Fibroblast of peridontal ligament (primary cell): ENCODE data around the gene FUOM.
A peak's percentile ranks its signal among the peaks of the same experiment; 100 is the strongest.
"Not testable (repeated sequence)": the region's sequence is repeated elsewhere in the genome, so short reads cannot be mapped to it uniquely, and the experiment has no call there.

ENCODE experiments used
- DNase-seq: peaks from one replicate; pipeline ENCODE4 v3.0.0-alpha.2; 2010; ENCODE audit errors: extremely low read depth

Gene FUOM

DNA sequence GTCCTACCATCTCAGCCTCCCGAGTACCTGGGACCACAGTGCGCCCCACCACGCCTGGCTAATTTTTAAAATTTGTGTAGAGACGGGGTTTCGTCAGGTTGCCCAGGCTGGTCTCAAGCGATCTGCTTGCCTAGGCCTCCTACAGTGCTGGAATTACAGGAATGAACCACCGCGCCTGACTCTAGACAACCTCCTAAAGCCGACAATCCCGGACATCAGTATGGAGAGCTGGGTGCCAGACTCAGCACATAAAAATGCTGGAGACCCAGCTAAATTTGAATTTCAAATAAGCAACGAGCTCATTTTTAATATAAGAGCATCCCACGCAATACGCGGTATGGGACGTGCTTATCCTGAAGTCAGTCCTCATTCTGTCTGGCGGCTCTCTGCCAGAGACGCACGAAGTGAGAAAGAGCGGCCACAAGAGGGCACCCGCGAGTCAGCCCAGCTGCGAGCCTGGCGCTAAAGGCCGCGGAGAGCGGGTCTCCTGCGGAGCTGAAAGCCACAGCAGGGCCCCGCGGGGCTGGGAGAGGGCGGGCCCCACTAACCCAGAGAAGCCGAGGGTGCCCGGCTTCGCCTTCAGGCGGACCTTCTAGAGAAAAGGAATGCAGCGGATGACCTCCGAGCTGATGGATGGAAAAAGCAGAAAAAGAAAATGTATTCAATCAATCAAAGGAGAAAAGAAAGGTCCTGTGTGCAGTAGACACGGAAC, 28.2 kb downstream of the FUOM start:
- peak; percentile 80 for DNase-seq

DNA sequence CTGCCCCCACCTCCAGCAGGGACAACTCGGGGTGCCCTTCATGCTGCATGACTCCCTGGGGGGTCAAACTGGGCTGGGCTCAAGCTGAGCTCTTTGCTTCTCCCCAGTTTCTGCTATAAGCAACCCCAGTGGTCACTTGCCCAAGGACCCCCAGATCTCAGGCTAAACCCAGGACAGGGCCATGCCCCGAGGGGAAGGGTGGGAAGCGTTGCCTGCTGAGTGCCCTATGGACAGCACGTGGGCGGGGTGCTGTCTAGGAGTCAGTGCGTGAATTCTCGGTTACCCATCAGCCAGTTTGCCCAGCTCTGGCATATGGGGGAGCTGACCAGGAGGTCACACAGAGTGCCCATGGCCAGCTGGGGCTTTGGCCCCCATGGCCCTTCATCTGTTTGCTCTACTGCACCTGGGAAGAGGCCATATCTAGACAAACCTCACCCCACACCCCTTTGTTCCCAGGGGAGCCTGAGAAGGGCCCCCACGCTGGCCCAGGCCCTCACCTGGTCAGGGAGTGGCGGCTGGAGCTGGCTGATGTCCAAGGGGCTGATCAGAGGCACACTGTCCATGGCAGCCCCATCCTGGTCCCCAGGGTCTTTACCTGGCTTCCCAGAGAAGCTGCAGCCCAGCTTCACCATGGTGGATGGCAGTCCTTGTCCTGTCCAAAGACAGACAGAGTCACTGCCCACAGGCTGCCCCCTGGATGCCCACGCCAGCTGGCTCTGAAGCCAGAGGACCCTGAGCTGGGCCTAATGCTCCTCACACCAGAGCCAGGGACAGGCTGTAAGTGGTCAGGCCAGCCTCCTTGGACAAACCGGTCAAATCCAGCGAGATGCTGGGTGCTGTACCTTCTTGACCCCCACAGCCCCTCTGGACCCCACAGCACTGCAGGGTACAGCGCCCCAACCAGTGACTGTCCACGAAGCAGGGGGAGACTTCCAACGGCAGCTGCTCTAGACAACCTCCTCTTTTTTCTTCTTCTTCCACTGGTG, 29.2 kb downstream of the FUOM start:
- no peak for DNase-seq

DNA sequence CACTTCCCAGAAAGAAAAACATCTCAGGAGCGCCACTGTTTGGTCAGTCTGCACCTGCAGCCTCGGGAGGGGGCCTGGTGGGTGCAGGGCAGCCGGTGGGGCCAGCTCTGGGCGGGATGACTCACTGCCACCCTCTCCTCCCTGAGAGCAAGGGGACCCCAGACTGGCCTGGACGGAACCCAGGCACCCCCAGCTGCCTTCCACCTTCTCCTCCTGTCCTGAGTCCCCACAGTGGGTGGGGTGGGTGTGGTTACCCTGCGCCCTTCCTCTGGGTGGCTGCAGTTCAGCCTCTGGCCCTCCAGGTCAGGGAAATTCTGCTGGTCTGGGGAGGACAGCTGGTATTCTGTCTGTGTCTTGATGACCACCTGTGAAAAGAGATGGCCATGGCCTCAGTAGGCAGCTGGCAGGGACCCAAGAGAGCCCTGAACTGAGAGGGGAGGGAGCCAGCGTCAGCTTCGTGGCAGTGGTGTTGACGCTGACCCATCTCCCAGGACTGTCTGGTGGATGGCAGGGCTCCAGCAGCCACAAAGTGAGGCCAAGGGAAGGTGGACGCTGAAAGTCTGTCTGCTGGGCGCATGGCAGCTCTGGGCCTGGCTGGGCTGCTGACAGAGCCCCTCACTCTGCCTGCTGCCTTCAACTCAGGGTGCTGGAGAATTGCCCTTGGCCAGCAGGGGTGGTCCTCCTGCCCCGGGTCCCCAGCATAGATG, 30.0 kb downstream of the FUOM start:
- DNase-seq: no peak

DNA sequence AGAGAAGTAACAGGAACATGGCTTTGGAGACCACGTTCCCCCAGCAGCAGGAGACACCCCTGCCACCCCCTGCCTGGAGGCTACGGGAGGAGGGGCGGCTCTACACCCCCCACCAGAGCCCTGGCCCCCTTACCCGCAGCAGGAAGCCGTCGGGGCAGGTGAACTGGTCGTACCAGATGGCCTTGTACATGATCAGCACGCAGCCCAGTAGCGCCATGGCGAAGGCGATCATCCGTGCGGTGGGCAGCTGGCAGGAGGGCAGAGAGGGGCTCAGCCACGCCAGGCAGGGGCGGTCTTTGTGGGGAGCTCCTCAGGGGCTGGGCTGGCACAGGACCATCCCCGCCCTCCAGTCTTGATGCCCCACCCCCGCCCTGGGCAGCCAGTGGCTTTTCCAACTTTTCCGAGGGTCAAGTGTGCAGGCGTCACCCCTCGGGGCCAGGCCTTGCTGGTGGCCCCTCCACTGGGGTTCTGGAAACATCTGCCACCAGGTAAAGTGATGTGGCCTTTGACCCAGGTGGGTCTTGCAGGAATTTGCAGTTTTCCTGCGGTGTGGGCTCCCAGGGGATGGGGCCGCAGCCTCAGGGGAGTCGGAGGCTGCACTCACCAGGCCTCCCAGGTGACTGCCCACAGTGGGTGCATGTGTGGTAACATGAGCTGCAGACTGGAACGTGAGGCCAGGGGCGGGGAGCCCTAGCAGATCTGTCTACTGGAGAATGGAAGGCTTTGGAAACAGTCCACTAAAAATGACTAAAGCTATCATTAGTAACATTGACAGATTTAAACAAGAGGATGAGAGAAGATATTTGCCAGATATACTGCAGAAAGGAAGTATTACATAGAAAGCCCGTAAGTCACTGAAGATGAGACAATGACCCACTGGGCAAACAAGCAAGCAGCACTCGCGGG, 30.8 kb downstream of the FUOM start:
- DNase-seq: no peak

DNA sequence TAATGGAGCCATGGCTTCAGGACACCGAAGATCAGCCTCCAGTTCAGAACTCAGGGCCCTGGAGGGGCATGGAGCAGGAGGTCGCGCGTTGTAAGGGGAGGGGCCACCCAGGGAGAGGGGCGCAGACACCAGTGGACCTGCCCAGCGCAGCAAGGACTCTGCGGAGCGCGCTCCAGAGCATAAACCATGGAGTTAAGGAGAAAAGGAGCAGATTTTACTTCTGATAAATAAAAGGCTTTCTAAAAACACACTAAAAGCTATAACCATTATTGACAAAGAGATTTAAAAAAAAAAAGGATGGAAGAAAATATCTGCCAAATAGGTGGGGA, 31.6 kb downstream of the FUOM start:
- no peak for DNase-seq

DNA sequence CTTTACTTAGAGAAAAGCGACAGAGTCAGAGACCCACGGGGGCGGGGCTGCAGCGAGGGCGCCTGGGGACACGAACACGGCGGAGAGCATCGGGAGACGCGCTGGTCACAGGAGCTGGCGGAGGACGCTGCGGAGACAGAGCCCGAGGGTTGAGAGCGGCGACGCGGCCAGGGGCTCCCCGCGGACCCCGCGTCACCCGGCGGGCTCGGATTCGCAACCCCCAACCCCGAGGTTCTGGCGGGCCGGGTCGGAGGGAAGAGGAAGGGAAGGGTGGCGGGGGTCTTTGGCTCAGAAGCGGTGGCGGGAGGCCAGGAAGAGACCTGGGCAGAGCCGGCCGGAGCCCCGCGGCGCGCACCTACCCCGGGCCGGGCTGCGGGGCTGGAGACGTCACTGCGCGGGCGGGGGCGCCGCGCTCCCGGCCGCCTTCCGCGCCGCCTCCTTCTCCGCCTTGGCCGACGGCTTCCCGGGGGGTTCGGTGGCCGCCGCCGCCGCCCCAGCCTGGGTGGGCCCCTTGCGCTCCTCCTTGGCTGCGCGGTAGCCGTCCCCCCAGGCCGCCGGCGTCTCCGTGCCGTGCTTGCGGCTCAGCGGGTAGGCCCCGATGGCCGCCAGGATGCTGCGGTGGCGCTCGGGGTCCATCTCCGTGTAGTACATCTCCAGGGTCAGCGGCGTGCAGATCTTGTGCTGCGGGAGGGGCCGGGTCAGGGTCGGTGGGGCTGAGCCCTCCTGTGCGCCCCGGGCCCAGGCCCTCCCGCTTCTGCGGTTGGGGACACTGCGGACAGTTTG, 32.2 kb downstream of the FUOM start:
- DNase-seq: no peak

DNA sequence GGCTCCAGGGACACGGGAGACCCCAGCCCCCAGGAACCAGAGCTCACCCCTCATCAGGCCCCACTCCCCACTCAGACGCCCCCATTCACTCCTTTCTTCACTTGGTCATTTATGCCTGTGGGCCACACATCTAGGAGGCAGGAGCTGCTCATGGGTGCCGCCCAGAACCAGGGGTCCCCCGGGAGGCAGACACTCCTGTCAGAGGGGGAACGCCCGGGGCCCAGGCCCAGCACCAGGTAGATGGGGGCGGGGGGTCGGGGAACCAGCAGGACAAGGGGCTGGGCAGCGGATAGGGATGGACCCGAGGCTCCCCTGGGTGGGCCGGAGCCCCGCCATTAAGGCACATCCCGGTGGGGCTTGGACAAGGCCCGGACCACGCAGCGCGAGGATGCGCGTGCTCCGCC, 33.0 kb downstream of the FUOM start:
- no peak for DNase-seq

DNA sequence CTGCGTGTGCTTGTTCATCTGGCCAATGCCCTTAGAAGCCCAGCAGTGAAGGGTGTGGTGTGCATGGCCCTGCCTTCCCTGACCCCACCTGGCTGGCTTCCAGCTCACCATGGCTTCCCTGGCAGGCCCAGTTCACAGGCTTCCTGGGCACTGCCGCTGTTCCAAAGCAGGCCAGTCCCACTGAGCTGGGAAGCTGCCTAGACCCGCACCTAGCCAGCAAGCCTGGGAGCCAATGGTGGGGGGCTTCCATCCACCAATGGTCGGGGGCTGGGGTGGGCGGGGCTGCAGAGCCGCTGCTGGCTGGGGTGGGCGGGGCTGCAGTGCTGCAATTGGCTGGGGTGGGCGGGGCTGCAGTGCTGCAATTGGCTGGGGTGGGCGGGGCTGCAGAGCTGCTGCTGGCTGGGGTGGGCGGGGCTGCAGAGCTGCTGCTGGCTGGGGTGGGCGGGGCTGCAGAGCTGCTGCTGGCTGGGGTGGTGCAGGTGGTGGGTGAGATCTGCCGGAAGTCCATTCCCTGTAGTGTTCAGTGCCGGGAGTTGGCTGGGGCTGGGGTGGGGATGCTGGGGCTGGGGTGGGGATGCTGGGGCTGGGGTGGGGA, 33.5 kb downstream of the FUOM start:
- peak; percentile 9 for DNase-seq

DNA sequence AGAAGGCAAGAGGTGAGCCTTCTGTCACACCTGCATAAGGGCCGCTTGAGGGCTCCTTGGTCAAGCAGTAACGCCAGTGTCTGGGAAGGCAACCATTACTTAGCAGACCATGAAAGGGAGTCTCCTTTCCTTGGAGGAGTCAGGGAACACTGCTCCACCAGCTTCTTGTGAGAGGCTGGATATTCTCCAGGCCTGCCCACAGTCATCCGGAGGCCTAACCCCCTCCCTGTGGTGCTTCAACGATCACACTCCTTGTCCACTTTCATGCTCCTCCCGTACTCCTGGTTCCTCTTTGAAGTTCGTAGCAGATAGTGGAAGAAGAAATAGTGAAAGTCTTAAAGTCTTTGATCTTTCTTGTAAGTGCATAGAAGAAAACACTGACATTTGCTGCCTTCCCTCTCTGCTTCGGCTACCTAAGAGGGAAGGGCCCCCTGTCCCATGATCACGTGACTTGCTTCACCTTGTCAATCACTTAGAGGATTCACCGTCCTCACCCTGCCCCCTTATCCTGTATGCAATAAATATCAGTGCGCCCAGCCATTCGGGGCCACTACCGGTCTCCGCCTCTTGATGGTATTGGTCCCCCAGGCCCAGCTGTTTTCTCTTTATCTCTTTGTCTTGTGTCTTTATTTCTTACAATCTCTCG, 35.6 kb downstream of the FUOM start:
- DNase-seq: not testable (repeated sequence)

DNA sequence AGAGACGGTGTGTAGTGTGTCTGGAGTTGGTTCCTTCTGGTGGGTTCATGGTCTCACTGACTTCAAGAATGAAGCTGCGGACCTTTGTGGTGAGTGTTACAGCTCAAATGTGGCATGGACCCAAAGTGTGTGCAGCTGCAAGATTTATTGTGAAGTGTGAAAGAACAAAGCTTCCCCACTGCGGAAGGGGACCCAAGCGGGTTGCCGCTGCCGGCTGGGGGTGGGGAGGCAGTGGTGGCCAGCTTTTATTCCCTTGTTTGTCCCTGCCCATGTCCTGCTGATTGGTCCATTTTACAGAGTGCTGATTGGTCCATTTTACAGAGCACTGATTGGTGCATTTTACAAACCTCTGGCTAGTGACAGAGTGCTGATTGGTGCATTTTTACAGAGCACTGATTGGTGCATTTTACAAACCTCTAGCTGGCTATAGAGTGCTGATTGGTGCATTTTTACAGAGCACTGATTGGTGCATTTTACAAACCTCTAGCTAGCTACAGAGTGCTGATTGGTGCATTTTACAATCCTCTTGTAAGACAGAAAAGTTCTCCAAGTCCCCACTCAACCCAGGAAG, 36.9 kb downstream of the FUOM start:
- not testable (repeated sequence) for DNase-seq

DNA sequence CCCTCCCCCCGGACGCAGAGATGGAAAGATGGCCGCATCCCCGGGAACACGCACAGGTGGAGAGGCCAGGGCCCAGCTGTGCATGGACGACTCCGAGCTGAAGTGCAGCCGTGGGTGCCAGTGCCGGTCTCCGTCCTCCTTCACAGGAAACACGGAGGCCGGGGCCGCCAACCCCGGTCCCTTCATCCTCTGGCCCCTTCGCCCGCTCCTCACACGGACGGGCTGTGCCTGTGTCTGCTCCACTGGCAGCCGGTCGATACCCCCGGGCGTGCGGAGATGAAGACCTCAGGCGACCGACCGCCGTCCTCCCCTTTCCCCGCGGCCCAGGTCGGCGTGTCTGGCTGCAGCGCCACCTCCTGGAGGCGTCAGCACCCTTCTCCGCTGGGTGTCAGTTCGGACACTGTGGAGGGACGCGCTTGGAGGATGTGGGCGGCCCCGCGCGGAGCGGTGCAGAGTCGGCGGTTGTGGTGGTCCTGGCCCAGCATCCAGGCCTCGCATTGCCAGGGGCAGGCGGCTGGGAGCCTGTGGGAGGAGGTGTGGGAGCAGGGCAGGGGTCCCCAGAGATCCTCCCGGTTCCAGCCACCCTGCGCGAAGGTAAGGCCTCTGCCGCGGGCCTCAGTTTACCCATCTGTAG, 39.2 kb downstream of the FUOM start:
- DNase-seq: peak; percentile 33

DNA sequence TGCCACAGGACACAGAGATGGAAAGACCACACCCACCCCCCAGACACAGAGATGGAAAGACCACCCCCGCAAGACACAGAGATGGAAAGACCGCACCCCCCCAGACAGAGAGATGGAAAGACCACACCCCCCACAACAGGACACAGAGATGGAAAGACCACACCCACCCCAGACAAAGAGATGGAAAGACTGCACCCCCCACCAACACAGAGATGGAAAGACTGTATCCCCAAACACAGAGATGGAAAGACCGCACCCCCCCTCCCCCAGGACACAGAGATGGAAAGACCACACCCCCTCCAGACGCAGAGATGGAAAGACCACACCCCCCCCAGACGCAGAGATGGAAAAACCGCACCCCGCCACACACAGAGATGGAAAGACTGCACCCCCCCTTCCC, 41.1 kb downstream of the FUOM start:
- DNase-seq: no peak

DNA sequence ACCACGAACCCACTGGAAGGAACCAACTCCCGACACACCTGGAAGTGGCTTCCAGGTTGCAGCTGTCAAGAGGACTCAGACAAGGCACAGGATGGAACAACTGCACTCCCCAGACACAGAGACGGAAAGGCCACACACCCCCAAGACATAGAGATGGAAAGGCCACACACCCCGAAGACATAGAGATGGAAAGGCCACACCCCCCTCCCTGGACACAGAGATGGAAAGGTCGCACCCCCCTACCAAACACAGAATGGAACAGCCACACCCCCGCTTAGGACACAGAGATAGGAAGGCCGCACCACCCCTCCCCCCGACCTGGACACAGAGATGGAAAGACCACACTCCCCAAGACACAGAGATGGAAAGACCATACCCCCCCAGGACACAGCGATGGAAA, 41.6 kb downstream of the FUOM start:
- no peak for DNase-seq

DNA sequence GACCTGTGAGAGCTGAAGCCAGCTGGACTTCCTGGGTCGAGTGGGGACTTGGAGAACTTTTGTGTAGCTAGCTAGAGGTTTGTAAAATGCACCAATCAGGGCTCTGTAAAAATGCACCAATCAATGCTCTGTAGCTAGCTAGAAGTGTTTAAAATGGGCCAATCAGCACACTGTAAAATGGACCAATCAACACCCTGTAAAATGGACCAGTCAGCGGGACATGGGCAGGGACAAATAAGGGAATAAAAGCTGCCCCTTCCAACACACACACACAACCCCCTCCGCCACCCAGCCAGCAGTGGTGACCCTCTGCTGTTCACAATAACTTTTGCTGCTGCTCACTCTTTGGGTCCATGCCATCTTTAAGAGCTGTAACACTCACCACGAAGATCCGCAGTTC, 42.0 kb downstream of the FUOM start:
- peak; percentile 3 for DNase-seq

DNA sequence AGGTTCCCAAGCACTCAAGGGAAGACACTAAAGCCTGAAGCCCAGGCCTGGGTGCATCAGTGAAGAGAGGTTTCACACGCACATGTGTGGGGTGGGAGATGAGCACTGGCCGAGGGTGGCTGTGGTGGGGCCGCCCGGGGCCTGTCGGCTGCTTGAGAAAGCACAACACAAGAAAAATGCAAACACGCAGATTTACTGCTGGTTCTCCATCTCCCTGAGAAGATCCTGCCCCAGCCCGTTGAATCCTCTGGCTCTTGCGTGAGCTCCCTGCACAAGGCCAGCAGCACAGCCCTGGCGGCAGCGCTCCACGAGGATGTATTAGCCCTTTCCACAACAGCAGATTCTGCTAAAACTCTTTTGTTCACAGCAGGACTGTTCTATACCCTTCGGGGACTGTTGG, 42.9 kb downstream of the FUOM start:
- no peak for DNase-seq

DNA sequence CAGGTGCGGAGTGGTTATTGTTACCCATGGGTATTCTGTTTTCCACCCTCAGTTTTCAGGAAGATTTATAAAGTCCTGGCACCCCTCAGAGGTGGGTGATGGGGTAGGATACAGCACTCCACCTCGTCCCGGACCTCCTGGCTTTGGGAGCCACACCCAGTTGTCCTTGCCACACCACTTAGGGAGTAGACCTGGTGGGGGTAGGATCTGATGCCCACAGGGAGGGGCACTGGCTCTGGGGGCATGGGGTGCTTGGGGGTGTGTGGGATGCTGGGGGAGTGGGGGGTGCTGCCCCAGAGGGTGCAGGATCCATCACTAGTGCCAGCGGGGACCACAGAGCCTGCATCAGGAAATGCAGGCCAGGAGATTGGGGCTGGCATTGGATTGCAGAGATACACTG, 44.6 kb downstream of the FUOM start:
- no peak for DNase-seq

DNA sequence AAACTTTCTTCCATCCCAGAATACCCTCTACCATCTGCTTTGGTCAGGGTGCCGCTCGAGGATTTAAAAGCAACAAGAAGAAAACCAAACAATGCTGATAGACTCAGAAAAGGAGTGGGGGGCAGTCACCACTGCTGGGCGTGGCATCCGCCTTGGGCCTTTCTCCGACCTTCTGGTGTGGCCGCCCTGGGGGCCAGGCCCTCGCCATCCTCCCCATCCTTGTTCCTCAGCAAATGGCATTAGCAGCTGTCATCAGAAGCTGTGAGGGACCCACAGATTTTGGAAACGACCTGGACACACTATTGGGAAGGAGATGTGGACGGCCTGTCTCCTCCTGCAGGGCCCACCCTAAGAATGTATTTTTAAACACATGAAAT, 45.1 kb downstream of the FUOM start:
- no peak for DNase-seq

DNA sequence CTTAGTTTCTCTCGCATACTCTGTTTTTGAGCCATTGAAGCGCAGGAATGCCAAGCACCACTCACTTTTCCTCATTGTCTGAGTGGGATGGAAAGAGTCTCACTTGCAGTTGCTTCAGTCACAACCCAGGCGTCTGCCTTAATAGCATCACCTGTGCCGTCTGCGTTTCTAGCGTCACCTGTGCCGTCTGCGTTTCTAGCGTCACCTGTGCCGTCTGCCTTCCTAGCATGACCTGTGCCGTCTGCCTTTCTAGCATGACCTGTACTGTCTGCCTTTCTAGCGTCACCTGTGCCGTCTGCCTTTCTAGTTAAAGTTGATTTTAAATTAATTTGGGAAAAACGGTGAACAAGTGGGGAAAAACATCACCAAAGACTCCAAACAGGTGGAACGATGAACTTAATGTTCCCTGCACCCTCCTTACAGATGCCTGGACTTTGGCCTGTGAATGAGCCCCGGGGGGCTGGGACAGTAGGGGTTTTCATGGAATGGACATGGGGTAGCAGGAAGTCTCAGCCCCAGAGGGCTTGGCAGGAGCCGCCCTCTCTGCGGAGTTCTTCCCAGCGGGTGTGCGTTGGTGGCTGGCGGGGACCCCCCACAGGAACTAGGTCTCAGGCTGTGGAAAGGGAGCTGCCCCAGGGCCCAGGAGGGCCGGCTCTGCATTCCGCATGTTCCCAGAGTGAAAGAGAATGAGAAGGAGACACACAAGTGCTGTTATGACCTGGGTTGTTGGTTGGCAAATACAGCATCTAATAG, 45.6 kb downstream of the FUOM start:
- no peak for DNase-seq
